DMS 273 (cell line): ENCODE data around the gene PDPR.
A peak's percentile ranks its signal among the peaks of the same experiment; 100 is the strongest.
"Not testable (repeated sequence)": the region's sequence is repeated elsewhere in the genome, so short reads cannot be mapped to it uniquely, and the experiment has no call there.

Experiments used
- DNase-seq: peaks from one replicate; lab custom pipeline; 2025; ENCODE audit not compliant: unreplicated experiment; lab: John Stamatoyannopoulos, UW

Gene PDPR

DNA sequence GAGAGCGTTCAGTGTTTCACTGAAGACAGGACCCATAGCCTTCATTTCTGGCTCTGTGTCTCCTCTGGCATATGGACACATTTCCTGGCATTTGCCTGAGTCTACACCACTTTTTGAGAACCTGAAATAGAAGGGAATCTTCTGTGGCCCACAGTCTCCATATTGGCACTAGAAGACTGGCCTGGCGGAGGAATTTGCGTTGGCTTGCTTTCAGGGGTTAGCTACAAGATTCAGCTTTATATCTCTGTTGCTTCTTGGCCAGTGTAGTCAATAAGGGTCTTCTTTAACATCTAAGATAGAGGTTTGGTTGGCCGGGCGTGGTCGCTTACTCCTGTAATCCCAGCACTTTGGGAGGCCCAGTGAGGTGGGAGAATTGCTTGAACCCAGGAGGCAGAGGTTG, 46.7 kb downstream of the PDPR start:
- DNase-seq, result no peak

DNA sequence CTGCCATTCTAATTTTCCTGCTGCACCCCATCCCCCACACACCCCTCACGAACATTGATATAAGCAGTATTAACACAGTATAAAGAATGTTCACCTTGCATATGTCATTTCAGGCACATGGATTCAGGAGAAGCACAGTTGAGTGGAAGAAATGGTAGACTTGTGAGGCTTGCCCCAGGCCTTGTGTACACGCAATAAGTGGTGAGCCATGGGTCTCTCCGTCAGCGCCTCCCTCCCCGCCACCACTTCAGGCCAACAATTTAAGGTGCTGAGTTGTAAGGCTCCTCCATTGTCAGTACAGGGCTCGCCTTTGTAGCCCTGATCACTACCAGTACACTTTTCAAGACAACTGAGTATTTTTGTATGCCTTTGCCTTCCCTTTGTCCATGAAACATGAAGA, 47.2 kb downstream of the PDPR start:
- DNase-seq, result no peak

DNA sequence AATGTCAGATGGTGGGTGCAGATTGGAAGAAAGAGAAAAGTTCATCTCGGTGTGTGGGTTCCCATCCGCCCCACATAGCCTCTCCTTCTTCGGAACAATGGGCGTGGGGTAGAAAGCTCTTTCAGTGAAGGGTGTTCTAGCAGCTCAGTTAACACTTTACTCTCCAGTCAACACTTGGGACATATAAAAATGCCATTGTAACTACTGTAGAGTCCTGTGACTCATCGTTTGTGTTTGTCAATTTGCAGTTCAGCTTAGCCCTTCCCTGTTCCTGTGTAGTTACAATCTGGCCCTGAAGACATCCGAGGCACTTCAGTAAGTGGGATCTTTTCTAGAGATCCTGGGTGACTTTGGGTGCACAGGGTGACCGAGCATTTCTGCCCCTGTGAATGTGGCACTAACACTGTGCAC, 47.9 kb downstream of the PDPR start:
- no peak for DNase-seq

DNA sequence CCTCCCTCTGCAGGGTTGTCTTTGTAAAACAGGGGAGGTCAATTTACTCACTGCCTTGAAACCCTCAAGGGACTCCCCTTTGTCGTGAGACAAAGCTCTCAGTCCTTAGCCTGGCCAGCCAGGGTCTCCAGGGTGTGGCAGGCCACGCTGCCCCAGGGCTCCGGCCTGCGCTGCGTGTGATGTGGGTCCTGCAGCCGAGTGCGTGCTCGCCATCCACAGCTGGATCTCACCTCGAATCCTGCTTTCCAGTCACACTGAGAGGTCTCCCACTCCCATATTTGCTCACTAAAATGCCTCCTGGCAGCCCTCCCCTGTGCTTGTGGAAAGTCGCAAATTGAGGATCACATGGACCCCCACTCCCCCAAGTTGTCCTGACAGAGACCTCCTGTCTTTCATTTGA, 49.5 kb downstream of the PDPR start:
- no peak for DNase-seq

DNA sequence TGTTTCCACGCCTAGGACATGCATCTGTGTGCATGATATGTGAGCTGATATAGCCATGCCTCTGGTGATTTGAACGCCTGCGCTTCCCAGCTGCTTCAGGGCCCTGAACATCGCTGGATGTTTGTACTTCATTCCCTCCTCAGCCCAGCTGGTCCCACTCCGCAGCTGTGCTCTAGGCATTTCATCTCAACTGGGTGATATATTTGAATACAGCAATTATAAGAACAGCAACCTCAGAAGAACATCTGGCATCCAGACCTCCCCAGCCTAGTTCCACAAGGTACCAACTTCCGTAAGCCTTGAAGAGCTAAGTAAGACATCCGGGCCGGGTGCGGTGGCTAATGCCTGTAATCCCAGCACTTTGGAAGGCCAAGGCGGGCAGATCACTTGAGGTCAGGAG, 52.6 kb downstream of the PDPR start:
- not testable (repeated sequence) for DNase-seq

DNA sequence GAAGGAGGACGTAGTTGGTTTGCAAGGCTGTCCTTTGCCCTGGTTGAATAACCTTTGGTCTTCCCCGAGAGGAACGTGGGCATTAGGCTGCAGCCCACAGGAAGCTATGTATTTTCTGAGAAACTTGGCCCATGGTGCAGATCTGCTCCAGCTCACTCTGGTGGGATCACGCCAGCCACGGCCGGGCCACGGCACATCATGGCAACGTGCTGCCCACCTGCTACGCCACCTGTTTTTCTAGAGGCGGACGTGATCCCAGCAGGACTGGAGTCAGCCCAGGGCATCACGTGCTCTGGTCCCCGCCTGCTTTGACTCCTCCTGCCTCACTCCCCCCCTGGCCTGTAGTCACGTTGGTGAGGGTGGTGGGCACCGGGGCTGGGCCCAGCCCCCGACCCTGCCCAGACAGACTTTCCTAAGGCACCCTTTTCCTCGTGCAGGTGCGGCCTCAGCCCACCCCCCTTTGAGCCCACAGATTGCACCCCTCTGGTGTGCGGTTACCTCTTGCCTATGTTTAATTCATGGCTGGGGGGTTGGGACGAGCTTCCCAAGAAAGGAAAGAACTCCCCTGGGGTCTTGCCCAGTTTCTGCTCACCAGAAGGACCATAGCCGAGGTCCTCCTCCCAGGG, 59.2 kb downstream of the PDPR start, which contains the start of gene CLEC18C:
Gene CLEC18C, plus strand, starts transcription at position 576 of the 626 bp plus-strand sequence. CDS start 492 bp downstream, outside the sequence.
- DNase-seq, result peak; percentile 69

DNA sequence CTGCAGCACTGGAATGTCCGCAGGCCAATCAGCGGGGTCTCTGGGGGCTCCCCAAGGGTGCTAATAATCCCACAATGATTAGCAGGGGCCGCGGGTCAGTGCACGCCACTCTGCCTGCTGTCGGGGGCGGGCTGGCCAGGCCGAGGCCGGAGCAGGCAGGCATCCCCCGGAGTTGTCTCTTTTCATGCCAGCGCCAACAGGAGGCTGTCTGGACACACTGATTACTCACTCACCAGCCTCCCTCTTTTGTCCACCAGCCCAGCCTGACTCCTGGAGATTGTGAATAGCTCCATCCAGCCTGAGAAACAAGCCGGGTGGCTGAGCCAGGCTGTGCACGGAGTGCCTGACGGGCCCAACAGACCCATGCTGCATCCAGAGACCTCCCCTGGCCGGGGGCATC, 59.8 kb downstream of the PDPR start:
- DNase-seq, result not testable (repeated sequence)

DNA sequence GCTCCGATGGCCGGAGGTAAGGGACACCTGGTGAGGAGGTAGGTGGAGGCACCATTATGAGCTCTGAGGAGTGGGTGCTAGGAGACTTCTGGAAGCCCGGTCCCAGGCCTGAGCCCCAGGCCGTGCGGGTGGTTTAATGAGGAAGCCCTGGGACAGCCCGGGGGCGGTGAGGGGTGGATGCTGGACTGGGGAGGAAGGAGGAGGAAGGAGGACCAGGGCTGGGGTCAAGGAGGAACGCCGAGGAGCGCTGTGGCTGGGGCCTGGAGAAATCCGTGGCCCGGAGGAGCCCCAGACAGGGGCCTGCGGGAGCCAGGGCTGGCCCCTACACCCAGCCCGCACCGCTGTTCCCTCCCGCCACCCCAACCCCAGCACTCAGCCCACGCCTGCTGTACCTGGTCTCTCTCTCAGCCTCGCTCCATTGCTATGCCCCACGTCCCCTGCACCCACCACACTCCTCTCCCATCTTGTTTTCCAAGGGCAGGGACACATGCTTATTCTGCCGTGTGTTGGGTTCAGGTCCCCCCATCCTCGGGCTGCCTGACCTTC, 60.3 kb downstream of the PDPR start:
- DNase-seq, result not testable (repeated sequence)

DNA sequence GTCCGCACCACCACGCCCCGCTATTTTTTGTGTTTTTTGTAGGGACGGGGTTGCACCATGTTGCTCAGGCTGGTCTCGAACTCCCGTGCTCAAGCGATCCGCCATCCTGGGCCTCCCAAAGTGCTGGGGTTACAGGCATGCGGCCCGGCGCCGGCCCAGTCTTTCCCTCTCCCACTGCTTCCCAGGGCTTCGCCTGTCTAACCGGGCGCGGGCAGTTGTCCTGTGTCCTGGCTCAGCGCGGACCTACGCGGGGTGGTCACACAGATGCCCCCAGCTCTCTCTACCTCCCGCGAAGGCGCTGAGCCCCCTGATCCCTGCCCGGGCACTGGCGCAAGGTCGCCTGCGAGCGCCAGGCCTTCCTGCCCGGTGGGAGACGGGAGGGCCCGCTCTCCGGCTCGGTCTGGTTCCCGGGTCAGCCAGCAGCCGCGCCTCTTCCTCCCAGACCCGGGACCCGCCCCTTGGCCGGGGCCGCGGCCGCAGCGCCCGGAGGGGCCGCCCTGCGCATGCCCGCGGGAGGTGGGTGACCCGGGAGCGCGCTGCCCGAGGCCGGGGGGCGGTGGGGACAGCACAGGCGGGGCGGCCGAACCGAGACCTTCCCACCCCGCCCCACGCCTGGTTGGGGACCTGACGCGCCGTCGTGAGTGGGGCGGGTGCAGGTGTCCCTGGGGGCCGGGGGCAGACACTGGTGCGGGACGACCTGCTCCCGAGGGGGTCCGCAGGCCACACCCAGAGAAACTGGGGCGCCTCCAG, 73.9 kb downstream of the PDPR start:
- DNase-seq, result not testable (repeated sequence)

DNA sequence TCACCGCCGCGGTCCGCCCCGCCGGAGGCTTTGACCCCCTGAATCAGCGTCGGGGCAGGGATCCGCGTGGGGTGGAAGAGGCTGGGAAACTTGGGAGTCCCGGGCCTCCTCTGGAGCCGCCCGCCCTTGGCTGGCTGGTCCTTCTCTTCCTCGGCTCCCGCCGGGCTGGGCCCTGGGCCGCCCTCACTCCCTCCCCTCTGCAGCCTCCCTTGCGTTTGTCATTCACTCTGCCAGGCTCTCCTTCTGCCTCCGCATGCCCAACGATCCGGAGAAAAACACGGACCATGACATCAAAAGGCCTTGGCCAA, 74.4 kb downstream of the PDPR start:
- peak; percentile 12 for DNase-seq

DNA sequence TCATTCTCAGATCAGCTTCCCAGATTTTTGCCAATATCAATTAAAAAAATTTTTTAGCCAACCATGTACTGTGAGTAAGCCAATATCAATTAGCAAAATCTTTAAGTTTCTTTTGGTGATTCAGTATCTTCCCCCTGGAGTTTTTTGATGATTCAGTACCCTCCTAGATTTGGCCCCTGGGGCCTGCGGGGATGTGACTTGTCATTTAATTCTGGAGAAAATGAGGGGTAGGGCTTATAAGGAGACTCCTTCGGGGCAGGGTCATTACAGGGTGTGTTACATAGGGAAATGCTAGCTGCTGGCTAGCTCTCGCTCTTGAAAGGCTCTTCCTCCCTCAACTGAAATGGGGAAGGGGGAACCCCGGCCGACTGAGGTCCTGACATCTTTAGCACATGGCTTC, 76.4 kb downstream of the PDPR start:
- DNase-seq, result not testable (repeated sequence)

DNA sequence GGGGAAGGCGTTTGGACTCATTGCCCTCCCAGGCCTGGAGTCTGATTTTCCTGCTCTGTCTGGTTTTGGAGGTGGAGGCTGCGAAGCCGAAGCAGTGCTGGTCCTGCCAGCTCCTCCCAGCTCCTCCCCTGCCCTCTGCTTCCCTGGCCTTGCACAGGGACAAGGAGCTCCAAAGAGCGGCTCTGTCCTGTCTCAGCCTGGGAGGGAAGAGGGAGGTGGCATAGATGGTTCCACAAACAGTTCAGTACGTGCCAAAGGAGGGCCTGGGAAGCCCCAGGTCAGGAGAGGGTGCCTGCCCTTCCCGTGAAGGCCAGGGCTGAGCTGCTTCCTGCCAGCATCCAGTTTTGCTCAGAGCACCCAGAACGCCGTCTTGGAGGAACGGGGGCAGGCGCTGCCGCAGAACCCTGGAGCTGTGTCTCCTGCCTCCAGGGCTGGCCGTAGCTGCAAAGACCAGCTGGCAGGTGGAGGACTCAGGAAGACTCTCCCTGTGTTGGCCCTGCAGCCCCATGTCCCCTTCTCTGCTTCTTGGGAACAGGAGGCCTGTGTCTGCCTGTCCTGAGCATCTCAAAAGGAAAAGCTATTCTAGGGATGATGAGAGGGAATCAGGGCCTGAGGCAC, 82.7 kb downstream of the PDPR start:
- DNase-seq, result not testable (repeated sequence)

DNA sequence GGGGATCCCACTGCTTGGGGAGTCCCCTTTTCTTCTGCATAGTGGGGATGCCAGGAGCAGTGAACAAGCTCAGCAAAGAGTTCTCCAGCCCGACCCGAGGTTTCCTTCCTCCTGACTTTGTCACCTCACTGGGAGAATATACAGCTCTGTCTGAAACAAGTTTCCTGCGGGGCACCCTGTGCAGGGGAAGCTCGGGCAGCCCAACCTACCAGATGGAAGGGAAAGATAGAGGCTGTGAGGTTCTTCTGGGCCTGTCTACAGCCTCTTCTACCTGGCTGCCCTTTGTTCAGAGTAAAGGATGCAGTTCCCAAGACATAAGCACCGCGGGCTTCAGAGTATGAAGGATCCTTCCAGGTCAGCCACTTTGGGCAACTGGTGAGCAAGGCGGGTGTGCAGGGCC, 83.5 kb downstream of the PDPR start:
- DNase-seq, result not testable (repeated sequence)

DNA sequence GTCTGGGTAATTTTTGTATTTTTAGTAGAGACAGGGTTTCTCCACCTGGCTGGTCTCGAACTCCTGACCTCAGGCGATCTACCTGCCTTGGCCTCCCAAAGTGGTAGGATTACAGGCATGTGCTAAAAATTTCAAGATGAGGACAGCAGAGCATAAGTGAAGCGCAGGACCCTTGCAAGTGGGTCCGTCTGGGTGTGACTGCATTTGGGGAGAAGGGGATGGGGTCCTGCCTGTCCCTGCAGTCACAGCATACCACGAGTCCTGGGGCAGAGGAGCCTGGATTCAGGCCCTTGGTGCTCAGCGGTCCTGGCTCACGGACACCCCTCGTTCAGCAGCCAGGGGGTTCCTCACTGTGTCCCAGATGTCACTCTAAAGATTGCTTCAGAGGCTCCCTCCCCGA, 84.1 kb downstream of the PDPR start:
- not testable (repeated sequence) for DNase-seq

DNA sequence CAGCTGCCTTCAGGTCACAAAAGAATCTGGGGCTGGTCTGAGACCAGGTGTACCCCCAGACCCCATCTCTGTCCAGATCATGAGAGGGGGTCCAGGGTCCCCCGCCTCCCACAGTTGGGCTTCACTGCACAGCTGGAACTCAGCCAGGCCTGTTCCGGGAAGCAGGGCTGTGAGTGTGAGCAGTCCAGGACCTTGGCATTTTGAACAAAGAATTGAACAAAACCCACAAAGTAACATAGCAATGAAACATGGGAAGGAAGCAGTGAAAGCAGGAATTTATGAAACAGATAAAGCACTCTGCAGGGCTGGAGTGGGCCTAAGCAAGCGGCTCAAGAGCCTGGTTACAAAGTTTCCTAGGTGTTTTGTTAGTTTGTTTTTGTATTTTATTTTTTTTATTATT, 84.5 kb downstream of the PDPR start:
- not testable (repeated sequence) for DNase-seq

DNA sequence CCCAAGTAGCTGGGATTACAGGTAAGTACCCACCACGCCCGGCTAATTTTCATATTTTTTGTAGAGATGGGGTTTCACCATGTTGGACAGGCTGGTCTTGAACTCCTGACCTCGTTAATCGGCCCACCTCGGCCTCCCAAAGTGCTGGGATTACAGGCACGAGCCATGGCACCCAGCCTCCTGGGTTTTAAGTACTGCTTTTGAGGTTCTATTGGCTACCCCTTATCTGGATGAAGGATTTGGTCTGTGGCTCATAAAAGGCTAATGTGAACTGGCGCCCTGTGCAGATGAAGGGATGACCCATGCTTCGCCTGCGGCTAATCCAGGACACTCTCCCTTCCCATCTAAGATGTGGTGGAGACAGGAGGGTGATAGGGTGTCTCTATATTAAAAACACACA, 85.0 kb downstream of the PDPR start:
- not testable (repeated sequence) for DNase-seq

DNA sequence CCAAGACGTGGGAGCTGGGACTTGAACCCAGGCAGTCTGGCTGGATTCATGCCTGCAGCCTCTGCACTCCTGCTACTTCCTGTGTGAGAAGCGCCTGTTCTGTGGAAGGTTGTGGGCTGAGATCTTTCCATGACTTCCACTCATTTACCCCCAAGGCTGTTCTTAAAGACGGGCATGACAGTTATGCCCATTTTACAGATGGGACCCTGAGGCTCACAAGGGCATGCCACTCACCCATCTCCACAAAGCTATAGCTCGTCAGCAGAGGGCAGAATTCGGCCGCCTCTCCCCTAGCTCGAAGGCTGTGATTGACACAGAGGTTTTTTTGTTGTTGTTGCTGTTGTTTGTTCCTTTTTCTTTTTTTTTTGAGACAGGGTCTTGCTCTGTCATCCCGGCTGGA, 85.9 kb downstream of the PDPR start:
- not testable (repeated sequence) for DNase-seq

DNA sequence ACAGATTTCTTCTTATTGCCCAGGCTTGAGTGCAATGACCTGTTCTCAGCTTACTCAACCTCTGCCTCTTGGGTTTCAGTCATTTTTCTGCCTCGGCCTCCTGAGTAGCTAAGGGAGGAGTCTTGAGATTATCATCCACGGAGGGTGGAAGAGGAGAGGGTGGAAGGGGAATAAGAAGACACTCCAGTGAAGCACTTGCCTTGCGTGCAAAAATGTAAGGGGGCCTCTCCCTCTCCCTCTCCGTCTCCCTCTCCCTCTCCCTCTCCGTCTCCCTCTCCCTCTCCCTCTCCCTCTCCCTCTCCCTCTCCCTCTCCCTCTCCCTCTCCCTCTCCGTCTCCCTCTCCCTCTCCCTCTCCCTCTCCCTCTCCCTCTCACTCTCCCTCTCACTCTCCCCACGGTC, 89.4 kb downstream of the PDPR start:
- not testable (repeated sequence) for DNase-seq

DNA sequence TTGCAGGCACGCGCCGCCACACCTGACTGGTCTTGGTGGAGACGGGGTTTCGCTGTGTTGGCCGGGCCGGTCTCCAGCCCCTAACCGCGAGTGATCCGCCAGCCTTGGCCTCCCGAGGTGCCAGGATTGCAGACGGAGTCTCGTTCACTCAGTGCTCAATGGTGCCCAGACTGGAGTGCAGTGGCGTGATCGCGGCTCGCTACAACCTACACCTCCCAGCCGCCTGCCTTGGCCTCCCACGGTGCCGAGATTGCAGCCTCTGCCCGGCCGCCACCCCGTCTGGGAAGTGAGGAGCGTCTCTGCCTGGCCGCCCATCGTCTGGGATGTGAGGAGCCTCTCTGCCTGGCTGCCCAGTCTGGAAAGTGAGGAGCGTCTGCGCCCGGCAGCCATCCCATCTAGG, 89.9 kb downstream of the PDPR start:
- not testable (repeated sequence) for DNase-seq

DNA sequence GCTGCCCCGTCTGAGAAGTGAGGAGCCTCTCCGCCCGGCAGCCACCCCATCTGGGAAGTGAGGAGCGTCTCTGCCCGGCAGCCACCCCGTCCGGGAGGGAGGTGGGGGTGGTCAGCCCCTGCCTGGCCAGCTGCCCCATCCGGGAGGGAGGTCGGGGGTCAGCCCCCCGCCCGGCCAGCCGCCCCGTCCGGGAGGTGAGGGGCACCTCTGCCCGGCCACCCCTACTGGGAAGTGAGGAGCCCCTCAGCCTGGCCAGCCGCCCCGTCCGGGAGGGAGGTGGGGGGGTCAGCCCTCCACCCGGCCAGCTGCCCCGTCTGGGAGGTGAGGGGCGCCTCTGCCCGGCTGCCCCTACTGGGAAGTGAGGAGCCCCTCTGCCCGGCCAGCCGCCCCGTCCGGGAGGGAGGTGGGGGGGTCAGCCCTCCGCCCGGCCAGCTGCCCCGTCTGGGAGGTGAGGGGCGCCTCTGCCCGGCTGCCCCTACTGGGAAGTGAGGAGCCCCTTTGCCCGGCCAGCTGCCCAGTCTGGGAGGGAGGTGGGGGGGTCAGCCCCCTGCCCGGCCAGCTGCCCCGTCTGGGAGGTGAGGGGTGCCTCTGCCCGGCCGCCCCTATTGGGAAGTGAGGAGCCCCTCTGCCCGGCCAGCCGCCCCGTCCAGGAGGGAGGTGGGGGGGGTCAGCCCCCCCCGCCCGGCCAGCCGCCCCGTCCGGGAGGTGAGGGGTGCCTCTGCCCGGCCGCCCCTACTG, 90.7 kb downstream of the PDPR start:
- DNase-seq, result not testable (repeated sequence)

DNA sequence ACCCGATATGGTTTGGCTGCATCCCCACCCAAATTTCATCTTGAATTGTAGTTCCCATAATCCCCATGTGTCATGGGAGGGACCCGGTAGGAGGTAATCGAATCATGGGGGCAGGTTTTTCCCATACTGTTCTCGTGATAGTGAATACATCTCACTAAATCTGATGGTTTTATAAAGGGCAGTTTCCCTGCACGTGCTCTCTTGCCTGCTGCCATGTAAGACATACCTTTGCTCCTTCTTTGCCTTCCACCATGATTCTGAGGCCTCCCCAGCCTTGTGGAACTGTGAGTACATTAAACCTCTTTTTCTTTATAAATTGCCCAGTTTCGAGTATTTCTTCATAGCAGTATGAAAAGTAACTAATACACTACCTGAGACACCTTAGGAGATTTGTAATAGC, 92.2 kb downstream of the PDPR start:
- DNase-seq, result not testable (repeated sequence)
